WTC11 (cell line): Measurements from ENCODE around the gene CDC45. TPM values are rescaled to one million over a fixed set of nuclear protein-coding genes. Genes with fewer than 3 reads are reported as not detected.

ENCODE experiments used
- ATAC-seq: fragments of 200-7000 bp; cut with Tn5 transposase; 2 replicates; pipeline ENCODE4 v1.10.0; 2021; ENCODE audit warnings: mild to moderate bottlenecking, moderate library complexity
- CTCF ChIA-PET: fragments of 300-600 bp; sonication (Branson Sonifier 250); formaldehyde crosslinking; loops from one replicate; lab custom pipeline; 2021; ENCODE audit warnings: antibody characterized with exemption; lab: Charles Lee
- POLR2A ChIA-PET: fragments of 350-600 bp; sonication (Branson Sonifier 250); formaldehyde crosslinking; loops from one replicate; lab custom pipeline; 2021; ENCODE audit warnings: antibody characterized with exemption; lab: Charles Lee
- DNase-seq: peaks from one replicate; pipeline ENCODE4 v3.0.0; 2021; ENCODE audit warnings: low spot score
- H3K27ac Mint-ChIP-seq: 2 replicates; pipeline ENCODE4 v1.8.0; 2021; ENCODE audit warnings: mixed read lengths
- H3K27me3 Mint-ChIP-seq: 2 replicates; pipeline ENCODE4 v1.8.0; 2021; ENCODE audit warnings: low read depth, mild to moderate bottlenecking, moderate library complexity, mixed read lengths
- H3K36me3 Mint-ChIP-seq: 2 replicates; pipeline ENCODE4 v1.8.0; 2021; ENCODE audit warnings: mixed read lengths
- H3K4me1 Mint-ChIP-seq: 2 replicates; pipeline ENCODE4 v1.8.0; 2022; ENCODE audit warnings: mixed read lengths
- H3K4me3 Mint-ChIP-seq: 2 replicates; pipeline ENCODE4 v1.8.0; 2021; ENCODE audit warnings: mild to moderate bottlenecking, moderate library complexity, mixed read lengths
- H3K9me3 Mint-ChIP-seq: 2 replicates; pipeline ENCODE4 v1.8.0; 2021; ENCODE audit warnings: mixed read lengths
- ARID4B ChIP-seq: sonication (generic); formaldehyde crosslinking; IDR thresholded peaks from 2 replicates; pipeline ENCODE4 v1.8.0; 2023; ENCODE audit warnings: missing genetic modification reagents, mild to moderate bottlenecking, borderline replicate concordance
- ATF1 ChIP-seq: sonication (generic); formaldehyde crosslinking; IDR thresholded peaks from 2 replicates; pipeline ENCODE4 v1.8.1; 2023; ENCODE audit warnings: mild to moderate bottlenecking, moderate library complexity, missing genetic modification reagents
- ESRRA ChIP-seq: sonication (generic); formaldehyde crosslinking; IDR thresholded peaks from 2 replicates; pipeline ENCODE4 v1.8.1; 2022; ENCODE audit warnings: mild to moderate bottlenecking, missing genetic modification reagents, borderline replicate concordance
- FOXK1 ChIP-seq: sonication (generic); formaldehyde crosslinking; IDR thresholded peaks from 2 replicates; pipeline ENCODE4 v1.8.0; 2022; ENCODE audit warnings: mild to moderate bottlenecking, moderate library complexity, missing genetic modification reagents
- IRF1 ChIP-seq: sonication (generic); formaldehyde crosslinking; IDR thresholded peaks from 2 replicates; pipeline ENCODE4 v1.8.0; 2023; ENCODE audit warnings: missing genetic modification reagents
- JUN ChIP-seq: sonication (generic); formaldehyde crosslinking; IDR thresholded peaks from 2 replicates; pipeline ENCODE4 v1.8.0; 2023; ENCODE audit warnings: mild to moderate bottlenecking, missing genetic modification reagents
- NFATC4 ChIP-seq: fragments of 250-450 bp; sonication (Bioruptor Pico); IDR thresholded peaks from 2 replicates; pipeline ENCODE4 v1.9.0; 2021; ENCODE audit warnings: mild to moderate bottlenecking
- NFYB ChIP-seq: sonication (generic); formaldehyde crosslinking; conservative IDR thresholded peaks from 2 replicates; pipeline ENCODE4 v1.8.0; 2022; ENCODE audit warnings: low read depth, missing genetic modification reagents
- RORB ChIP-seq: fragments of 250-450 bp; sonication (Bioruptor Pico); IDR thresholded peaks from 2 replicates; pipeline ENCODE4 v1.9.0; 2021; ENCODE audit warnings: mild to moderate bottlenecking
- SP1 ChIP-seq: sonication (generic); formaldehyde crosslinking; conservative IDR thresholded peaks from 2 replicates; pipeline ENCODE4 v1.8.1; 2022; ENCODE audit warnings: missing genetic modification reagents
- ZNF423 ChIP-seq: fragments of 250-450 bp; sonication (Bioruptor Pico); IDR thresholded peaks from 2 replicates; pipeline ENCODE4 v2.1.2; 2022; ENCODE audit warnings: mild to moderate bottlenecking, moderate library complexity
- ZNF512 ChIP-seq: sonication (generic); formaldehyde crosslinking; IDR thresholded peaks from 2 replicates; pipeline ENCODE4 v1.8.1; 2022; ENCODE audit warnings: missing genetic modification reagents, borderline replicate concordance
- ZNF532 ChIP-seq: fragments of 250-450 bp; sonication (Bioruptor Pico); IDR thresholded peaks from 2 replicates; pipeline ENCODE4 v1.9.0; 2021; ENCODE audit warnings: mild to moderate bottlenecking, borderline replicate concordance
- ZSCAN18 ChIP-seq: fragments of 250-450 bp; sonication (Bioruptor Pico); IDR thresholded peaks from 2 replicates; pipeline ENCODE4 v2.1.2; 2022; ENCODE audit warnings: mild to moderate bottlenecking, moderate library complexity
- total RNA-seq: library from RNA; stranded (reverse); gene quantifications from 3 replicates; pipeline ENCODE4 v1.2.3, GENCODE V29; 2021

CDC45 gene
- total RNA-seq, 1 experiment from 2014 or later, result 38.1 TPM

GRCh38 chr22:19523240-19524169 lies 43.8 kb downstream of the CDC45 start (continued):
- TF ChIP-seq ZNF532 (CRISPR knock-in tag), result no peak
- TF ChIP-seq ZSCAN18 (CRISPR knock-in tag), result no peak
- TF ChIP-seq IRF1 (CRISPR knock-in tag), result no peak
- no peak for TF ChIP-seq JUN (CRISPR knock-in tag)
- no peak for TF ChIP-seq RORB (CRISPR knock-in tag)

- no peaks in the 10 kb centered on the region for H3K36me3 Mint-ChIP-seq
Observed at GRCh38 chr22:19524170-19525115, 44.7 kb downstream of the CDC45 start, which contains the start of gene CLDN5. CLDN5 (minus strand) TSS chr22:19524410; CDS start chr22:19524255, 155 bp downstream.

More at GRCh38 chr22:19524170-19525115, 44.7 kb downstream of the CDC45 start, which contains the start of gene CLDN5:
- DNase-seq (peak; percentile 72), ATAC-seq (peak; percentile 60)
- TF ChIP-seq NFYB (CRISPR knock-in tag) (peak; percentile 66), SP1 (CRISPR knock-in tag) (0 out of 2 replicates have a peak, but pooled peaks have one; percentile 37), ESRRA (CRISPR knock-in tag) (no peak), ZNF512 (CRISPR knock-in tag) (no peak), ZNF423 (CRISPR knock-in tag) (peak; percentile 44), ARID4B (no peak), FOXK1 (peak; percentile 53; the same call in 1 of the 2 replicates), ATF1 (0 out of 2 replicates have a peak, but pooled peaks have one; percentile 55), NFATC4 (no peak)
- peaks cover 11% of the 10 kb centered on the region for H3K4me1 Mint-ChIP-seq
- peak within 1 kb of the TSS; percentile 76 for H3K4me3 Mint-ChIP-seq
- peaks cover 52% of the 10 kb centered on the region for H3K27me3 Mint-ChIP-seq
- no peak within 1 kb of the TSS for H3K27ac Mint-ChIP-seq
- ChIA-PET POLR2A (interaction anchor here (1.3 kb wide), 1 partner anchor 21 kb away, joined by 5 read pairs; no protein-coding TSS in a partner anchor), CTCF (interaction anchor here (1.0 to 5.0 kb wide), 8 partner anchors 28 to 307 kb away, joined by 3 to 49 read pairs (median 5); no protein-coding TSS in a partner anchor)
- H3K9me3 Mint-ChIP-seq, result no peaks in the 10 kb centered on the region
